Psoas muscle (tissue), 8 donors: Measurements from ENCODE around the gene CCNQ. TPM values are rescaled to one million over a fixed set of nuclear protein-coding genes. Genes with fewer than 3 reads are reported as not detected.
"Not testable (repeated sequence)": the region's sequence is repeated elsewhere in the genome, so short reads cannot be mapped to it uniquely, and the experiment has no call there.

Experiments
- ATAC-seq, 4 donors: fragments of 200-7000 bp; cut with Tn5 transposase; one replicate each; pipeline ENCODE4 v1.9.1; 2020; ENCODE audit warnings: moderate library complexity in 3 of 4, mild to moderate bottlenecking in 2 of 4
- DNase-seq, 2 donors: peaks; one replicate each; pipeline ENCODE4 v3.0.0-alpha.2; 2020
- H3K27ac ChIP-seq: fragments of 200-600 bp; one replicate; pipeline ENCODE4 v1.8.0; 2022
- H3K27me3 ChIP-seq, 3 donors: fragments of 200-600 bp in 1 of 3; one replicate each; pipeline versions ENCODE4 v1.6.1 to v1.8.0; 2013 to 2022; ENCODE audit warnings: low read length in 2 of 3, mild to moderate bottlenecking in 2 of 3, moderate library complexity in 1 of 3; ENCODE audit not compliant: insufficient read depth in 3 of 3
- H3K36me3 ChIP-seq, 2 donors: fragments of 200-600 bp in 1 of 2; one replicate each; pipeline versions ENCODE4 v1.6.1 to v1.8.0; 2013 to 2022; ENCODE audit warnings: low read depth in 1 of 2, mild to moderate bottlenecking in 1 of 2, moderate library complexity in 1 of 2; ENCODE audit not compliant: insufficient read depth in 1 of 2
- H3K4me1 ChIP-seq: fragments of 200-600 bp; one replicate; pipeline ENCODE4 v1.8.0; 2022
- H3K4me3 ChIP-seq: fragments of 200-600 bp; one replicate; pipeline ENCODE4 v1.8.0; 2022; ENCODE audit warnings: mild to moderate bottlenecking
- H3K9me3 ChIP-seq: fragments of 200-600 bp; one replicate; pipeline ENCODE4 v1.8.0; 2022
- CTCF ChIP-seq: fragments of 200-600 bp; IDR thresholded peaks from one replicate; pipeline ENCODE4 v1.8.0; 2022; ENCODE audit warnings: antibody characterized with exemption
- WGBS, 3 donors: extraction: QIAGEN DNeasy Blood & Tissue Kit; methylation state at CpG; one replicate each; pipeline versions ENCODE4 v1.1.6 to v1.1.7; 2013; 5-methylcytosine and 5-hydroxymethylcytosine counted together
- intact Hi-C, 2 donors: fragments of 100-400 bp; cut with DNase I; formaldehyde crosslinking; loops; one replicate each; pipeline versions ENCODE4 v1.11.0 to v1.14.2; 2022
- polyA plus RNA-seq, 3 donors: library from polyadenylated mRNA; stranded (reverse); fragments of 200-250 nt; gene quantifications; one replicate each; pipeline ENCODE4 v1.2.3, GENCODE V29; 2013
- total RNA-seq, 4 donors: library from RNA; stranded (reverse); fragmentation: NEBNext Ultra II Directional in 2 of 4; extraction: Animal tissue kit (Norgen Biotek cat#: 25700) in 2 of 4; gene quantifications; one replicate each; pipeline versions ENCODE4 v1.2.1 to v1.2.4, GENCODE V29; 2021 to 2023
- donor health status: healthy with polysubstance abuse.
- donor health status: DM: no; HTN: no; CAD: no; lungs with moderate emphysema.
- donor health status: Bipolar disorder and iron deficiency.
- donor health status: healthy.
- donor health status: DM: yes; HTN: yes; CAD: no.
- donor health status: DM: no; HTN: no; CAD: no.
- donor health status: DM: no; HTN: no; CAD: no.
- donor health status: DM: yes; HTN: yes; CAD: no.

CCNQ gene
- total and polyA plus RNA-seq, 7 donors: 17.0 to 53.5 (median 34.3) TPM

GRCh38 chrX:153606503-153606902, 7.6 kb upstream of the CCNQ start:
- Histone ChIP-seq H3K27me3 (peaks cover 0 to 11% (median 0%) of the 10 kb centered on the region in 3 donors), H3K27ac (no peak overlapping the region), H3K9me3 (no peaks in the 10 kb centered on the region), H3K4me1 (no peaks in the 10 kb centered on the region), H3K36me3 (no peaks in the 10 kb centered on the region), H3K4me3 (no peak overlapping the region)
- DNase-seq: no peak
- 77 to 88% (median 84%) methylated on average over 16 to 23 of the region's 23 CpGs for WGBS, 3 donors
- intact Hi-C loops: no loop called here
- no peak for TF ChIP-seq CTCF
- ATAC-seq: no peak

DNA sequence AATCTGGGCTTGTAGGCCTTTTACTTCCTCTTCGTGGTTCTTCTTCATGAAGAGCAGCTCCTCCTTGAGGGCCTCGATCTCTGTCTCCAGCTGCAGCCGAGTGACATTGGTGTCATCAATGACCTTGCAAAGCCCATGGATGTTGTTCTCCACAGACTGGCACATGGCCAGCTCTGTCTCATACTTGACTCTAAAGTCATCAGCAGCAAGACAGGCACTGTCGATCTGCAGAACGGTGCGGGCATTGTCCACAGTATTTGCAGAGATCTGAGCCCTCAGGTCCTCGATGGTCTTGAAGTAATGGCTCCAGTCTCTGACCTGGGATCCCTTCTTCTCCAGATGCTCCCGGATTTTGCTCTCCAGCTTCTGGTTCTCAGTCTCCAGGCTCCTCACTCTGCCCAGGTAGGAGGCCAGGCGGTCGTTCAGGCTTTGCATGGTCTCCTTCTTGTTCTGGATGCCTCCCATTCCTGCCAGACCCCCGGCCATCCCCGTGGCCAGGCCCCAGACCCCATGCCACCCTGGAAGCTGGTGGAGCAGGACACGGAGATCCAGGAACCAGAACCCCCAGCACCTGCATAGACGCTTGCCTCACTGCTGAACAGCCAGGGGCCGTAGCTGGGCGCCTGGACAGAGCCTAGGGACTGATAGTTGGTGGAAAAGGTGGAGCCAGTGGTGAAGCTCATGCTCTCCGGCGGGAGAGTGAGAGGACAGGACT, 5.9 kb upstream of the CCNQ start:
- H3K4me1 ChIP-seq, DNase-seq, intact Hi-C loops, ATAC-seq, H3K4me3 ChIP-seq, H3K36me3 ChIP-seq, H3K27ac ChIP-seq, H3K27me3 ChIP-seq, H3K9me3 ChIP-seq: not testable (repeated sequence)
- 76 to 89% (median 86%) methylated on average over 15 to 18 of the region's 18 CpGs for WGBS, 3 donors

DNA sequence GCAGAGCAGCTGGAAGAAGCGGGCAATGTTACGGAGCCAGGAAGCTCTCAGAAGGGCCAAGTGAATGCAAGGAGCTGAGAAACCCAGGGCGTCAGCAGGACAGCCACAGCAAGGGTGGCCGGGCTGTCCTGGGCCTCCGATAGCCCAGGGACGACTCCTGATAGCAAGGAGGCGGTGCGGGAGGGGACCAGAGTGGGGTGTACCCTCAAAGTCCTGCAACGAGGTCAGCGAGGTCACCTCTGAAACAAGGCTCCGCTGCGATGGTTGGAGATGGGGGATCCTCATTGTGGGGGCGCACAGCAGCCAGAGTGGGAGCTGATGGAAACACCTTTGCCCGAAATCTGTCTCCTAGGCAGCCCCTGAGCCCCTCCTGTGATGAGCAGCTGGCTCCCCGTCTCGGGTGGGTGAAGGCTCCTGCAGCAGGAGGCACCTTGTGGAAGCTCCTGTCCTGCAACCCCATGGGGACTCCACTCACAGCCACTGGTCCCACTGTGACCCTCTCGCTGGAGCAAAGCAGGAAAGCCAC, 4.3 kb upstream of the CCNQ start:
- no peak for TF ChIP-seq CTCF
- Histone ChIP-seq H3K4me1 (no peaks in the 10 kb centered on the region), H3K4me3 (no peak overlapping the region), H3K27ac (no peak overlapping the region), H3K27me3 (peaks cover 0 to 5% (median 0%) of the 10 kb centered on the region in 3 donors), H3K36me3 (no peaks in the 10 kb centered on the region), H3K9me3 (no peaks in the 10 kb centered on the region)
- intact Hi-C loops: no loop called here
- no peak for ATAC-seq
- WGBS, 3 donors: 84 to 95% (median 94%) methylated on average over 9 to 17 of the region's 17 CpGs
- no peak for DNase-seq

DNA sequence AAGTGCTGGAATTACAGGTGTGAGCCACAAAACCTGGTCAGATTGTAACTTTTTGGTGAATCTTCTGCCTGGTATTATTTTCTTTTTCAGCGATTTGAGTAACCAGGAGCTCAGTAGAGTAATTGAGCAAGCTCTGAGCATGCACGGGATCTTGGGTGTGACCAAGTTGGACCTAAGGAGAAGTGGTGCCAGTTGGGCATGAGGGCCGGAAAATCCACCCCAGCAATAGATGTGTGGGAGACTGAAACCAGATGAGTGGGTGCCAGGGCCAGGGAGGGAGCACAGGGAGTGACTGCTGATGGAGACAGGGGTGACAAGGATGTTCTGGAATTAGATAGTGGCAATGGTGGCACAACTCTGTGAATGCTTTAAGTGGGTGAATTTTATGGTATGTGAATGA, 3.7 kb upstream of the CCNQ start:
- Histone ChIP-seq H3K4me1 (no peaks in the 10 kb centered on the region), H3K27ac (no peak overlapping the region), H3K27me3 (peaks cover 0 to 5% (median 0%) of the 10 kb centered on the region in 3 donors), H3K36me3 (no peaks in the 10 kb centered on the region), H3K9me3 (no peaks in the 10 kb centered on the region), H3K4me3 (no peak overlapping the region)
- intact Hi-C loops: no loop called here
- no peak for TF ChIP-seq CTCF
- WGBS, 3 donors: 82 to 95% (median 90%) methylated on average over 3 of the region's 3 CpGs
- ATAC-seq: no peak
- DNase-seq: no peak

- Histone ChIP-seq H3K27ac (no peak overlapping the region), H3K4me1 (no peaks in the 10 kb centered on the region), H3K36me3 (no peaks in the 10 kb centered on the region), H3K9me3 (no peaks in the 10 kb centered on the region), H3K4me3 (no peak overlapping the region), H3K27me3 (peaks cover 0 to 5% (median 0%) of the 10 kb centered on the region in 3 donors)
- WGBS, 3 donors: 83 to 94% (median 92%) methylated on average over 12 of the region's 12 CpGs
- DNase-seq (no peak), ATAC-seq (no peak)
- TF ChIP-seq CTCF: no peak
- intact Hi-C loops: no loop called here
Observed at GRCh38 chrX:153601511-153602110, 2.7 kb upstream of the CCNQ start.
